ENCODE results near the gene BIN1.

- no peak for TF ChIP-seq EZH2 (IDR thresholded peaks at IDR 0.05; ENCODE audit: insufficient read depth, poor library complexity, severe bottlenecking)
- TF ChIP-seq EZH2phosphoT487 (IDR thresholded peaks at IDR 0.05; ENCODE audit: insufficient read depth, low read depth): no peak
These were observed 59.9 kb downstream of the BIN1 start for GRCh38 chr2:127047054-127047453.
